NCI-H1417 (cell line): ENCODE data around the gene AGBL4.

Experiments
- DNase-seq, 3 experiments: peaks; one replicate each; lab custom pipeline; 2025; lab: John Stamatoyannopoulos, UW

The AGBL4 gene

GRCh38 chr1:48488721-48489120 is 1535.0 kb downstream of the AGBL4 start:
- DNase-seq, result no peak
